ENCODE measurements around the gene LRTM1. TPM values are rescaled to one million over a fixed set of nuclear protein-coding genes. Genes with fewer than 3 reads are reported as not detected.

The LRTM1 gene
- total and polyA plus RNA-seq, 12 donors: not detected

- intact Hi-C loops (cut with DNase I): loop anchor here in 4 of 10 donors (5.0 to 10.0 kb wide), 4 partner anchors 291 to 1379 kb away; no protein-coding TSS in a partner anchor
- H3K27ac ChIP-seq: no peak overlapping the region
- no peaks in the 10 kb centered on the region for H3K4me1 ChIP-seq
- no peaks in the 10 kb centered on the region for H3K36me3 ChIP-seq
- TF ChIP-seq, protein P1, sequence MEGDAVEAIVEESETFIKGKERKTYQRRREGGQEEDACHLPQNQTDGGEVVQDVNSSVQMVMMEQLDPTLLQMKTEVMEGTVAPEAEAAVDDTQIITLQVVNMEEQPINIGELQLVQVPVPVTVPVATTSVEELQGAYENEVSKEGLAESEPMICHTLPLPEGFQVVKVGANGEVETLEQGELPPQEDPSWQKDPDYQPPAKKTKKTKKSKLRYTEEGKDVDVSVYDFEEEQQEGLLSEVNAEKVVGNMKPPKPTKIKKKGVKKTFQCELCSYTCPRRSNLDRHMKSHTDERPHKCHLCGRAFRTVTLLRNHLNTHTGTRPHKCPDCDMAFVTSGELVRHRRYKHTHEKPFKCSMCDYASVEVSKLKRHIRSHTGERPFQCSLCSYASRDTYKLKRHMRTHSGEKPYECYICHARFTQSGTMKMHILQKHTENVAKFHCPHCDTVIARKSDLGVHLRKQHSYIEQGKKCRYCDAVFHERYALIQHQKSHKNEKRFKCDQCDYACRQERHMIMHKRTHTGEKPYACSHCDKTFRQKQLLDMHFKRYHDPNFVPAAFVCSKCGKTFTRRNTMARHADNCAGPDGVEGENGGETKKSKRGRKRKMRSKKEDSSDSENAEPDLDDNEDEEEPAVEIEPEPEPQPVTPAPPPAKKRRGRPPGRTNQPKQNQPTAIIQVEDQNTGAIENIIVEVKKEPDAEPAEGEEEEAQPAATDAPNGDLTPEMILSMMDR (IDR thresholded peaks at IDR 0.05): no peak
- ATAC-seq (no peak), DNase-seq (no peak)
- WGBS, 2 donors: 80 to 83% methylated on average over 8 of the region's 8 CpGs
- H3K27me3 ChIP-seq: peaks cover 0 to 9% (median 0%) of the 10 kb centered on the region in 7 donors
- H3K9me3 ChIP-seq: no peaks in the 10 kb centered on the region
- no peak overlapping the region for H3K4me3 ChIP-seq
Observed at GRCh38 chr3:54873059-54874010, 54.5 kb downstream of the LRTM1 start.

DNA sequence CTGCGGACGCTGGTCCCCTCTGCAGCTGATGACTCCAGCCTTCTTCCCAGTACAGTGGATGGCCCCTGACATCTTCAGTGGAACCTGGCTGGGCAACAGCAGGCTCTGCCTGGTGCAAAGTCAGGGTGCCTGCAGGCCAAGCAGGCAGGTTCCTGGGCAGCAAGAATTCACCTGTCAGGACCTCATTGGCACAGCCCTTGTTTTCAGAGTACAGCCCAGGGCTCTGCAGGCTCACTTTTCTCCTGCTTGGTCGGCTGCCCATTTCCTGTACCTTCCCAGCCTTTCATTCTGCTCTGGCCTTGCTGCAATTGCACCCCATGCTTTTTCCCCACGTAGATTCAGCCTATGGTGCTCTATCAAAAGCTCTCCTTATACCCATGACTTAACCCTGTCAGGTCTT lies 56.0 kb downstream of the LRTM1 start:
- 82 to 85% methylated on average over 4 of the region's 4 CpGs for WGBS, 2 donors
- H3K27me3 ChIP-seq: no peaks in the 10 kb centered on the region
- no peak overlapping the region for H3K4me3 ChIP-seq
- no peaks in the 10 kb centered on the region for H3K36me3 ChIP-seq
- no peaks in the 10 kb centered on the region for H3K4me1 ChIP-seq
- TF ChIP-seq, protein P1 (IDR thresholded peaks at IDR 0.05): no peak
- DNase-seq: no peak
- H3K9me3 ChIP-seq: no peaks in the 10 kb centered on the region
- H3K27ac ChIP-seq: no peak overlapping the region
- intact Hi-C loops (cut with DNase I): loop anchor here in 4 of 10 donors (5.0 to 10.0 kb wide), 4 partner anchors 293 to 1380 kb away; no protein-coding TSS in a partner anchor
- no peak for ATAC-seq

DNA sequence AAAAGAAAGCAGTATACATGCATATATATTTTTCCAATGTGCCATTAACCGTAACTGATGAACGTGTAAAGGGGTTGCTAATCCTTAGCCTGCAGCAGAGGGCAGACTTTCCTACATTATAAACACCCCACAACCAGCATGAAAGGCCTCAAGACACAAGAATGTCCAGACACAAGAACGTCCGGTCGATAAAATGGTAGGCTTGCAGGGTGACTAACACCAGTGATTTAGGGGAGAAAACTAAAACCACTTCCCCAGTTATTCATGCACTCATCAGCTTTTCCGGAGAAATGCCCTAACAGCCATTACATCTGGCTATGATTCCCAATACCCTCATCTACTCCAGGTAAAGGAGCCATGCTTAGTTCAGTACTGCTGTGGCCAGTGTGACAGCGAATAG lies 57.4 kb downstream of the LRTM1 start:
- 24 to 32% methylated on average over 7 of the region's 7 CpGs for WGBS, 2 donors
- H3K4me1 ChIP-seq: no peaks in the 10 kb centered on the region
- H3K4me3 ChIP-seq: no peak overlapping the region
- peak in 7 of 8 donors; percentile 69 to 79 (median 75) for ATAC-seq
- H3K27me3 ChIP-seq: no peaks in the 10 kb centered on the region
- intact Hi-C loops (cut with DNase I): loop anchor here in 4 of 10 donors (5.0 to 10.0 kb wide), 4 partner anchors 294 to 1382 kb away; no protein-coding TSS in a partner anchor
- TF ChIP-seq, protein P1 (IDR thresholded peaks at IDR 0.05): peak in 8 of 9 donors; percentile 27 to 62 (median 50)
- H3K36me3 ChIP-seq: no peaks in the 10 kb centered on the region
- H3K9me3 ChIP-seq: no peaks in the 10 kb centered on the region
- DNase-seq: peak in 1 of 2 donors; percentile 16
- H3K27ac ChIP-seq: no peak overlapping the region

All from heart right ventricle (tissue), 16 donors.